Activated CD8-positive, alpha-beta memory T cell treated with anti-CD3 and anti-CD28 coated beads, Interleukin-2, amount 50 U/mL, for 1 hour (primary cell): ENCODE measurements around the gene NFX1.
"Not testable (repeated sequence)": the region's sequence is repeated elsewhere in the genome, so short reads cannot be mapped to it uniquely, and the experiment has no call there.

ENCODE experiments used
- DNase-seq: peaks from one replicate; pipeline ENCODE4 v3.0.0-alpha.2; 2020; ENCODE audit errors: extremely low read depth

The NFX1 gene

GRCh38 chr9:33364127-33364526, 73.8 kb downstream of the NFX1 start:
- no peak for DNase-seq

GRCh38 chr9:33364814-33365213, 74.5 kb downstream of the NFX1 start:
- not testable (repeated sequence) for DNase-seq

- no peak for DNase-seq
These were observed 76.7 kb downstream of the NFX1 start for GRCh38 chr9:33366979-33367480.

GRCh38 chr9:33372900-33373299, 82.6 kb downstream of the NFX1 start:
- DNase-seq: no peak

GRCh38 chr9:33374190-33374589, 83.9 kb downstream of the NFX1 start:
- no peak for DNase-seq

- peak; percentile 29 for DNase-seq
These were observed 84.4 kb downstream of the NFX1 start for GRCh38 chr9:33374634-33375237.

GRCh38 chr9:33375238-33375840, 85.0 kb downstream of the NFX1 start:
- no peak for DNase-seq

GRCh38 chr9:33375841-33376321, 85.6 kb downstream of the NFX1 start:
- DNase-seq: no peak

GRCh38 chr9:33377089-33377715, 86.9 kb downstream of the NFX1 start:
- DNase-seq: no peak

GRCh38 chr9:33378121-33378795, 87.9 kb downstream of the NFX1 start:
- no peak for DNase-seq

- DNase-seq: no peak
These were observed 89.5 kb downstream of the NFX1 start for GRCh38 chr9:33379666-33380389.

GRCh38 chr9:33380390-33381094, 90.2 kb downstream of the NFX1 start:
- no peak for DNase-seq

GRCh38 chr9:33381231-33381791, 91.0 kb downstream of the NFX1 start:
- DNase-seq: no peak

- DNase-seq: not testable (repeated sequence)
These were observed 92.1 kb downstream of the NFX1 start for GRCh38 chr9:33382397-33382796.

- DNase-seq: not testable (repeated sequence)
These were observed 93.1 kb downstream of the NFX1 start for GRCh38 chr9:33383396-33383795.

GRCh38 chr9:33385536-33385935, 95.2 kb downstream of the NFX1 start:
- not testable (repeated sequence) for DNase-seq

GRCh38 chr9:33385979-33386640, 95.8 kb downstream of the NFX1 start:
- not testable (repeated sequence) for DNase-seq

GRCh38 chr9:33386641-33386996, 96.3 kb downstream of the NFX1 start:
- not testable (repeated sequence) for DNase-seq

GRCh38 chr9:33386998-33387397, 96.7 kb downstream of the NFX1 start:
- DNase-seq: not testable (repeated sequence)
